Testis (tissue), 2 donors: ENCODE data around the gene PPFIBP2.

Source experiments
- POLR2A ChIP-seq: fragments of 450-650 bp; IDR thresholded peaks from one replicate; pipeline ENCODE4 v1.6.1; 2017; ENCODE audit warnings: antibody characterized with exemption, mild to moderate bottlenecking, moderate library complexity
- TF ChIP-seq, protein P1 (sequence below), 3 experiments: fragments of 450-650 bp in 2 of 3; fragments of 200-600 bp in 1 of 3; sonication (generic) in 1 of 3; IDR thresholded peaks; one replicate each; pipeline ENCODE4 v1.5.1; 2016 to 2019; ENCODE audit warnings: antibody characterized with exemption in 3 of 3, mild to moderate bottlenecking in 2 of 3, moderate library complexity in 1 of 3

DNA sequence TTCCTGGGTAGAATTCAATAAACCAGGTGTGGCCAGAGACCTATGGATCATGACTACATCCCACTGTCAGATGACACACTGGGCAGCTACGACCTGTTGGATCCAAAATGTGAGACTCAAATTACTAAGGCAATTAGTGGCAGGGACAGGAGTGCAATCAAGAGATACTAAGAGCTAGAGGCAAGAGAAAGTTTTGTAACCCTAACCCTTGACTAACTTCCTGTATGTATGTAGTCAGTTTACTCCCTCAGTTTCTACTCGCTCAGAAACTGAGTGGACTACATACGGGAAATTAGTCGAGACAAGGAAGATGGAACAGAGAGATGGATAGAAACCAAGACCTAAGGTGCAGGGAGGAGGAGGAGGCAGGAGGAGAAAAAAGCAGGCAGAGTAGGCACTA lies 156.8 kb downstream of the PPFIBP2 start:
- TF ChIP-seq POLR2A, result no peak
- TF ChIP-seq, protein P1, sequence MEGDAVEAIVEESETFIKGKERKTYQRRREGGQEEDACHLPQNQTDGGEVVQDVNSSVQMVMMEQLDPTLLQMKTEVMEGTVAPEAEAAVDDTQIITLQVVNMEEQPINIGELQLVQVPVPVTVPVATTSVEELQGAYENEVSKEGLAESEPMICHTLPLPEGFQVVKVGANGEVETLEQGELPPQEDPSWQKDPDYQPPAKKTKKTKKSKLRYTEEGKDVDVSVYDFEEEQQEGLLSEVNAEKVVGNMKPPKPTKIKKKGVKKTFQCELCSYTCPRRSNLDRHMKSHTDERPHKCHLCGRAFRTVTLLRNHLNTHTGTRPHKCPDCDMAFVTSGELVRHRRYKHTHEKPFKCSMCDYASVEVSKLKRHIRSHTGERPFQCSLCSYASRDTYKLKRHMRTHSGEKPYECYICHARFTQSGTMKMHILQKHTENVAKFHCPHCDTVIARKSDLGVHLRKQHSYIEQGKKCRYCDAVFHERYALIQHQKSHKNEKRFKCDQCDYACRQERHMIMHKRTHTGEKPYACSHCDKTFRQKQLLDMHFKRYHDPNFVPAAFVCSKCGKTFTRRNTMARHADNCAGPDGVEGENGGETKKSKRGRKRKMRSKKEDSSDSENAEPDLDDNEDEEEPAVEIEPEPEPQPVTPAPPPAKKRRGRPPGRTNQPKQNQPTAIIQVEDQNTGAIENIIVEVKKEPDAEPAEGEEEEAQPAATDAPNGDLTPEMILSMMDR (IDR thresholded peaks at IDR 0.05), result no peak
